NCI-H82 (cell line): Measurements from ENCODE around the gene MRPS6.

ENCODE experiments used
- DNase-seq: peaks from one replicate; lab custom pipeline; 2025; lab: John Stamatoyannopoulos, UW

Gene MRPS6

GRCh38 chr21:34100790-34101189, 27.4 kb downstream of the MRPS6 start:
- no peak for DNase-seq

- DNase-seq: no peak
Observed at GRCh38 chr21:34105947-34106541, 32.7 kb downstream of the MRPS6 start.

DNA sequence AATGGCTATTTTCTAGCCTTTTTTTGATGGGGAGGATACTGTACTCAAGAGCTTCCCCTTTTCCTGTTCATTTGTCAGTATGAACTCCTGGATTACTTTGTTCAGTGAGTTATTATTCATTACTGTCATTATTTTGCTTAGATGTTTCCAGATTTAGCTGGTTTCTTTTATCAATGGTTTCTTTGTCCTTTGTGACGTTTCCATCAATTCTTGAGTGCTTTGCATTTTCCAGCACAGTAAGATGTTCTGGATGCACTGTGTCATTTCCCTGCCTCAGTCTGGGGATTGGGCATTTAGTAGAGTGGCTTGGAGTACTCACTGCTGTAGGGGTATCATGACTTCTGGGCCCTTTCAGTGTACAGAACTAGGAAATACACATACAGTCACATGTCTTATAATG, 34.2 kb downstream of the MRPS6 start:
- DNase-seq: no peak

DNA sequence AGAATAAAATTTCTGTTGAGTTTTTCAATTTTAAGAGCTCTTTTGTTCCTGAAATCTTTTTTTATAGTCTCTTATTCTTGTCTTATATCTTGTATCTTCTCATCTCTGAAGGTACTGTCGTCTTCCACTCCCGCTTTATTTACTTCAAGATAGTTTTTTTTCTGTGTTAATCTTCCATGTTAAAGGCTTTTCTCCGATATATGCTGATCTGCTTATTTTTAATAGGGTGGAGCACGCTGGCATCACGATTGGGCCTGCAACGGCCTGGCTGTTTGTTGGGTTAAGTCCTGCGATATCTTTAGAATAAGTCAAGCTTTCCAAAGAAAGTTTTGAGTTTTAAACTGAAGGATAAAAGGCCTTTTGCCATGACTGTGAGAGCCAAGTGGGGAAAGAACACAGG, 35.7 kb downstream of the MRPS6 start:
- no peak for DNase-seq

- DNase-seq: no peak
Observed at GRCh38 chr21:34110594-34111202, 37.3 kb downstream of the MRPS6 start.

- DNase-seq: no peak
Observed at GRCh38 chr21:34112316-34113033, 39.1 kb downstream of the MRPS6 start.

- DNase-seq: no peak
Observed at GRCh38 chr21:34113842-34114241, 40.5 kb downstream of the MRPS6 start.

- DNase-seq: no peak
Observed at GRCh38 chr21:34115160-34115559, 41.8 kb downstream of the MRPS6 start.

DNA sequence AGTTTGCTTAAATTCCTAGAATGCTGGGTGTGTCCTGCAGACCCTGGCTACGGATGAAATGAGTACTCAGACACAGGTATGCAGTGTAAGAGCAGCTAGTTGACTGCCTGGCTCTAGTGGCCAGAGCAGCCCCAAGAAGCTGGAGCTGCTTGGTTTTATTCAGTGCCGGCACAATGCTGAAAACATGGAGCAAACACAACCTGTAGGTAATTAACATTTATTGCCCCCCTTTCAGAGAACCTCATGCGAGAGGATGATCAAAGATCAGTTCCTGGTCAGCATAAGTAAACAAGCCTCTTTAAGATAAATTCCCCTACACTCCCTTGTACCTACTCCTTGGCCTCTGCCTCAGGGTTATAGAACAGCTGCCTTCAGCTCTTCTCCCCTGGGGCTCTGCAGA, 43.2 kb downstream of the MRPS6 start:
- no peak for DNase-seq

GRCh38 chr21:34120867-34121266, 47.5 kb downstream of the MRPS6 start:
- no peak for DNase-seq

- DNase-seq: no peak
Observed at GRCh38 chr21:34122047-34122446, 48.7 kb downstream of the MRPS6 start.

GRCh38 chr21:34123609-34124008, 50.2 kb downstream of the MRPS6 start:
- DNase-seq: no peak

- no peak for DNase-seq
Observed at GRCh38 chr21:34126269-34126668, 52.9 kb downstream of the MRPS6 start.

GRCh38 chr21:34126691-34127090, 53.3 kb downstream of the MRPS6 start:
- DNase-seq: no peak

- DNase-seq: no peak
Observed at GRCh38 chr21:34128124-34128523, 54.7 kb downstream of the MRPS6 start.

- no peak for DNase-seq
Observed at GRCh38 chr21:34128674-34129038, 55.3 kb downstream of the MRPS6 start.

- peak; percentile 7 for DNase-seq
Observed at GRCh38 chr21:34129039-34129891, 55.9 kb downstream of the MRPS6 start.

GRCh38 chr21:34129901-34130715, 56.7 kb downstream of the MRPS6 start:
- no peak for DNase-seq

DNA sequence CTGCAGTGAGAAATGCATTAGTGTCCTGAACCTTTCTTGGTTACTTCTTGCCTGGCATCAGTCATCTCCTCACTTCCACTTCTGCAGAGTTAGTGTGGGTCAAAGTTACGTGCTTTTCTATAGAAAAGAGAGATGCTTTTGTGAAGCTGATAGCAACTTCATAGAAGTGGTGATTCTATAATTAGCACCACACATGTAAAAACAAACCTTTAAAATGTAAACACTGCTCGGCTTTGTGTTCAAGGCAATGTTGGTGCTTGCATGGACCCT, 57.3 kb downstream of the MRPS6 start:
- DNase-seq: no peak

- no peak for DNase-seq
Observed at GRCh38 chr21:34131586-34131985, 58.2 kb downstream of the MRPS6 start.

DNA sequence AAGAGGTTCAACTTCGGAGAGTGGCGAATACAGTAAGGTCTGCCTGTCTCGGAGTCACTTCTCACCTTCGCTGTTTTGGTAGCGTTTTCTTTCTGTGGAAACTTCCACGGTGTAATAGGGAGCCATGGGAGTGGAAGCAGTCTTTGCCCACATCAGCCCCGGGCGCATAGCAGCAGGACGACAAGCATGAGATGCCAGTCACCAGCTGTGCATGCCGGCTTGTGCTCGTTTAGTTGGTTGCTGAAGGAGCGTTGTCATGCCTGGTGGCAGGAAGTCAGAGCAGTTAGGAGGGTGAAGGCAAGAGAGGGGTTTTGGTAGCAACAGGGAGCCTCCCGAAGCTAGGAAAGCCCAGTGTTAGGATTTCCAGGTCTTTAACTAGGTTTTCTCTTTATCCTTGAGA, 58.8 kb downstream of the MRPS6 start:
- no peak for DNase-seq

DNA sequence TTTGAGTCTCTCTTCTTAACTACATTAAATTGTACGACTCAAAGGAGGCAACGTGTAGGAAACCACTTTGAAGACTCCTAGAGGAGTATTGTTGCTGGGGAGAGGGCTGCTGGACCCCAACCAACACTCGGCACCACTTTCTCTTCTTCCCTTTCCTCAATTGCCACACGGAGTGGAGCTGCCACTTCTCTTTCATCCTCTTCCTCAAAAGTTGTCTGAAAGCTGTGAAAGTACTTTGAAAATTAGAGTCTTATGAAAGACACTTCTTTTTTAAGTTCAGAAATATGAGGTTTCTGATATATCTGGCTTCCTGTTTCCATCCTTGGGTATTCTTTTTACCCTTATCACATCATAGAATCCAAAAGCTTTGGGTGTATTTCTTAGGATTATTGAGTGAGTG, 59.5 kb downstream of the MRPS6 start:
- DNase-seq: no peak
